ENCODE results near the gene ATG13.
"Not testable (repeated sequence)": the region's sequence is repeated elsewhere in the genome, so short reads cannot be mapped to it uniquely, and the experiment has no call there.

Gene ATG13

DNA sequence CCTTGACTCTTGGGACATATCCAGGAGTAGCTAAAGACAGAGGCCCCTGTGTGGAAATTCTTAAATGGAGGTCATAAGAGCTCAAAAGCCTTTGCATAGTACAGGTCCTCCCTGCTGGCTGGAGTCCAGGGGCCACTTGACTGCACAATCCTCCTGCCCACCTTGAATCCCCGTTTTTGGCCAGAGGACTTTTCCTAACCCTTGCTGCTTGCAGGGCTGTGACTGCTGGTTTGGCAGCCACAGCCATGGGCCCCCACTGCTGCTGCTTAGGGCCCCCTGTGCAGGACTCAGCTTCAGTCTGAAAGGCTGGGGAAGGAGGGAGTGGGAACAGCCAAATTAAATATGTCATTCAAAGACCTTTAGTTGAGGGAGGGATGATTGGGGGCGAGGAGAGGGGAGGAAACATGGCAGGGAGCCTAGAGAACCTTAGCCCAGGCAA lies 49.7 kb downstream of the ATG13 start:
- Histone ChIP-seq H2BK5ac (ENCODE audit: low read length) (no peak overlapping the region), H2BK15ac (ENCODE audit: low read length) (no peak overlapping the region), H2AK5ac (ENCODE audit: low read depth, low read length) (no peak overlapping the region), H3K27ac (replicated peaks; ENCODE audit: low read length) (no peak overlapping the region), H3K4ac (ENCODE audit: low read length) (no peak overlapping the region), H3K79me1 (ENCODE audit: low read depth, low read length) (no peaks in the 10 kb centered on the region), H2BK120ac (ENCODE audit: low read depth, low read length) (no peak overlapping the region), H3K9me3 (replicated peaks in 1 of 2; ENCODE audit: control insufficient read depth in 2 of 2, insufficient read depth in 1 of 2, low read depth in 1 of 2, low read length in 2 of 2) (peaks cover 0 to 3% of the 10 kb centered on the region in 2 donors), H3K14ac (ENCODE audit: low read length) (no peak overlapping the region), H3K36me3 (replicated peaks in 1 of 2; ENCODE audit: control insufficient read depth in 2 of 2, insufficient read depth in 2 of 2, low read length in 2 of 2) (peaks cover 41 to 96% of the 10 kb centered on the region in 2 donors), H2BK12ac (ENCODE audit: low read length) (no peak overlapping the region), H3K18ac (ENCODE audit: low read length) (no peak overlapping the region), H4K91ac (ENCODE audit: low read depth, low read length, poor library complexity) (no peak overlapping the region), H3K4me3 (ENCODE audit: low read length in 2 of 2) (no peak overlapping the region), H3K4me1 (ENCODE audit: control insufficient read depth in 2 of 2, insufficient read depth in 1 of 2, low read depth in 1 of 2, low read length in 2 of 2) (no peaks in the 10 kb centered on the region), H3K23ac (ENCODE audit: low read depth, low read length, poor library complexity) (no peak overlapping the region), H3K9ac (ENCODE audit: low read depth, low read length, poor library complexity) (no peak overlapping the region), H3K4me2 (ENCODE audit: insufficient read depth, low read length, poor library complexity, severe bottlenecking) (no peak overlapping the region), H2AFZ (ENCODE audit: low read length) (no peak overlapping the region), H3K27me3 (ENCODE audit: control insufficient read depth in 3 of 3, insufficient read depth in 3 of 3, low read depth in 1 of 3, low read length in 3 of 3) (no peaks in the 10 kb centered on the region), H4K8ac (ENCODE audit: low read depth, low read length) (no peak overlapping the region)
- DNase-seq (ENCODE audit: low spot score) = no peak
- WGBS, 2 donors (ENCODE audit: extremely low coverage in 2 of 2, insufficient read length in 2 of 2, insufficient replicate concordance in 1 of 2) = no CpG with 5 or more reads among the region's 2 CpGs

DNA sequence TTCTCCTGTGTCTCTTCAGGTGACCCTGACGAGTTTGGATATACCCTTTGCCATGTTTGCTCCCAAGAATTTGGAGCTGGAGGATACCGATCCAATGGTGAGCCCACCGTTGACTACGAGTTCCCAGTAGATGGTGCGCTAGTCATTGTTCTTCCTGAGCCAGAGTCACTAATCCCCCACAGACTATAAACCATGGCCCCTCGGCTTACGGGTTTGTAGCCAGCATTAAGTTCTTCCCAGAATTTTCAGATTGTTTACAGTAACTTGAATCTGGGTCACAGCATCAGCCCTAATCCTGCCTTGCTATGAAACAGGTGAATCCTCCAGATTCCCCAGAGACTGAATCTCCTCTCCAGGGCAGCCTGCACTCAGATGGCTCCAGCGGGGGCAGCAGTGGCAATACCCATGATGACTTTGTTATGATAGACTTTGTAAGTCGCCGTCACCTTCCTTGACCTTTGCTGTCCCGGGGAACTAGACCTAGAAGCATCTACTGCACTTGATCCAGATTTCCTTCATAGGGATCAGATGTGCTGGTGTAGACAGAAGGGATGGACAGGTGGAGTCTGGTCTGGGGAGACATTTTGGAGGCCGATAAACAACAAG lies 51.2 kb downstream of the ATG13 start:
- WGBS, 2 donors (ENCODE audit: extremely low coverage in 2 of 2, insufficient read length in 2 of 2, insufficient replicate concordance in 1 of 2) = no CpG with 5 or more reads among the region's 12 CpGs
- Histone ChIP-seq H2BK15ac (ENCODE audit: low read length) (no peak overlapping the region), H3K79me1 (ENCODE audit: low read depth, low read length) (no peaks in the 10 kb centered on the region), H2BK5ac (ENCODE audit: low read length) (no peak overlapping the region), H3K4me1 (ENCODE audit: control insufficient read depth in 2 of 2, insufficient read depth in 1 of 2, low read depth in 1 of 2, low read length in 2 of 2) (no peaks in the 10 kb centered on the region), H3K4me2 (ENCODE audit: insufficient read depth, low read length, poor library complexity, severe bottlenecking) (no peak overlapping the region), H3K4ac (ENCODE audit: low read length) (no peak overlapping the region), H2AFZ (ENCODE audit: low read length) (no peak overlapping the region), H3K23ac (ENCODE audit: low read depth, low read length, poor library complexity) (no peak overlapping the region), H2BK120ac (ENCODE audit: low read depth, low read length) (no peak overlapping the region), H3K36me3 (replicated peaks in 1 of 2; ENCODE audit: control insufficient read depth in 2 of 2, insufficient read depth in 2 of 2, low read length in 2 of 2) (peaks cover 46 to 98% of the 10 kb centered on the region in 2 donors), H2BK12ac (ENCODE audit: low read length) (no peak overlapping the region), H2AK5ac (ENCODE audit: low read depth, low read length) (no peak overlapping the region), H3K9me3 (replicated peaks in 1 of 2; ENCODE audit: control insufficient read depth in 2 of 2, insufficient read depth in 1 of 2, low read depth in 1 of 2, low read length in 2 of 2) (peaks cover 0 to 3% of the 10 kb centered on the region in 2 donors), H3K27me3 (ENCODE audit: control insufficient read depth in 3 of 3, insufficient read depth in 3 of 3, low read depth in 1 of 3, low read length in 3 of 3) (no peaks in the 10 kb centered on the region), H3K14ac (ENCODE audit: low read length) (no peak overlapping the region), H3K27ac (replicated peaks; ENCODE audit: low read length) (no peak overlapping the region), H3K4me3 (ENCODE audit: low read length in 2 of 2) (no peak overlapping the region), H3K9ac (ENCODE audit: low read depth, low read length, poor library complexity) (no peak overlapping the region), H3K18ac (ENCODE audit: low read length) (no peak overlapping the region), H4K8ac (ENCODE audit: low read depth, low read length) (no peak overlapping the region), H4K91ac (ENCODE audit: low read depth, low read length, poor library complexity) (no peak overlapping the region)
- no peak for DNase-seq (ENCODE audit: low spot score)

DNA sequence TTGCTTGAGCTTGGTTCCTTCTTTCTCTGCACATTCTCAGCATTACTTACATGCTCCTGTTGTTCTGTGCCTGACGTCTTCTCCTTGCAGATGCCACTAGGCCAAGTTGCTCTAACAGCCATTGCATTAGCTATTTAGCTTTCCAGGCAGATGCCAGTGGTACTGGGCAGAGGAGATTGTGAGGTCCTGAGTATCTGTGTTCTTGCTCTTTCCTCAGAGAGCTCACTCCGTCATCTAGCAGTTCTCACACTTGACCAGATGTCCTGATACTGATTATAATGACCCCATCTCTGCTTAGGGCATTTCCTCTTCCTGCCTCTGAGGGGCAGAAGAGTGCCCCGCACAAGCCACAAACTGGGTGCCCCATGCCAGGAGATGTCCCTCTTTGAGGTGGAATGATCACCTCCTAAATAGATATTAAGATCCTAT lies 52.4 kb downstream of the ATG13 start:
- no CpG with 5 or more reads among the region's 3 CpGs for WGBS, 2 donors (ENCODE audit: extremely low coverage in 2 of 2, insufficient read length in 2 of 2, insufficient replicate concordance in 1 of 2)
- no peak overlapping the region for H3K4ac ChIP-seq (ENCODE audit: low read length)
- no peak overlapping the region for H3K14ac ChIP-seq (ENCODE audit: low read length)

DNA sequence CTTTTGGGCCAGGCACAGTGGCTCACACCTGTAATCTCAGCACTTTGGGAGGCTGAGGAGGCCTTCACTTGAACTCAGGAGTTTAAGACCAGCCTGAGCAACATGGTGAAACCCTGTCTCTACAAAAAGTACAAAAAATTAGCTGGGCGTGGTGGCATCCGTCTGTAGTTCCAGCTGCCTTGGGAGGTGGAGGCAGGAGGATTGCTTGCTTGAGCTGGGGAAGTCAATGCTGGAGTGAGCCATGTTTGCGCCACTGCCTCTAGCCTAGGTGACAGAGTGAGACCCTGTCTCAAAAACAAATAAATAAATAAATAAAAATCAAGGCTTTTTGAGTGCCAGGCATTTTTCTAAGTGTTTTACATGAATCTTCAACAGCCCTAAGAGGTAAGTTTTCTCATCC lies 53.2 kb downstream of the ATG13 start:
- H2BK15ac ChIP-seq (ENCODE audit: low read length); H3K23ac ChIP-seq (ENCODE audit: low read depth, low read length, poor library complexity); H3K27ac ChIP-seq (replicated peaks; ENCODE audit: low read length); H3K4me1 ChIP-seq (ENCODE audit: control insufficient read depth in 2 of 2, insufficient read depth in 1 of 2, low read depth in 1 of 2, low read length in 2 of 2); H2BK12ac ChIP-seq (ENCODE audit: low read length); H3K18ac ChIP-seq (ENCODE audit: low read length); DNase-seq (ENCODE audit: low spot score); H3K4ac ChIP-seq (ENCODE audit: low read length); H3K4me2 ChIP-seq (ENCODE audit: insufficient read depth, low read length, poor library complexity, severe bottlenecking); H2BK120ac ChIP-seq (ENCODE audit: low read depth, low read length); H3K14ac ChIP-seq (ENCODE audit: low read length); H2AFZ ChIP-seq (ENCODE audit: low read length); H3K4me3 ChIP-seq (ENCODE audit: low read length in 2 of 2); H2AK5ac ChIP-seq (ENCODE audit: low read depth, low read length); H3K27me3 ChIP-seq (ENCODE audit: control insufficient read depth in 3 of 3, insufficient read depth in 3 of 3, low read depth in 1 of 3, low read length in 3 of 3); H3K9ac ChIP-seq (ENCODE audit: low read depth, low read length, poor library complexity); H3K9me3 ChIP-seq (replicated peaks in 1 of 2; ENCODE audit: control insufficient read depth in 2 of 2, insufficient read depth in 1 of 2, low read depth in 1 of 2, low read length in 2 of 2); H4K91ac ChIP-seq (ENCODE audit: low read depth, low read length, poor library complexity); H3K79me1 ChIP-seq (ENCODE audit: low read depth, low read length); H4K8ac ChIP-seq (ENCODE audit: low read depth, low read length); H2BK5ac ChIP-seq (ENCODE audit: low read length): not testable (repeated sequence)
- no CpG with 5 or more reads among the region's 3 CpGs for WGBS, 2 donors (ENCODE audit: extremely low coverage in 2 of 2, insufficient read length in 2 of 2, insufficient replicate concordance in 1 of 2)
- peaks cover 36 to 85% of the 10 kb centered on the region in 2 donors for H3K36me3 ChIP-seq (replicated peaks in 1 of 2; ENCODE audit: control insufficient read depth in 2 of 2, insufficient read depth in 2 of 2, low read length in 2 of 2)

More for the DNA sequence above, 52.4 kb downstream of the ATG13 start:
- no peak overlapping the region for H2BK12ac ChIP-seq (ENCODE audit: low read length)
- no peak overlapping the region for H3K27ac ChIP-seq (replicated peaks; ENCODE audit: low read length)
- no peaks in the 10 kb centered on the region for H3K79me1 ChIP-seq (ENCODE audit: low read depth, low read length)
- H3K4me1 ChIP-seq (ENCODE audit: control insufficient read depth in 2 of 2, insufficient read depth in 1 of 2, low read depth in 1 of 2, low read length in 2 of 2) = peaks cover under 1 to 3% of the 10 kb centered on the region in 2 donors
- H2AFZ ChIP-seq (ENCODE audit: low read length) = no peak overlapping the region
- no peak overlapping the region for H2BK15ac ChIP-seq (ENCODE audit: low read length)
- H2BK5ac ChIP-seq (ENCODE audit: low read length) = no peak overlapping the region
- H3K23ac ChIP-seq (ENCODE audit: low read depth, low read length, poor library complexity) = no peak overlapping the region
- DNase-seq (ENCODE audit: low spot score) = no peak
- no peak overlapping the region for H2BK120ac ChIP-seq (ENCODE audit: low read depth, low read length)
- H2AK5ac ChIP-seq (ENCODE audit: low read depth, low read length) = no peak overlapping the region
- peaks cover 0 to 3% of the 10 kb centered on the region in 2 donors for H3K9me3 ChIP-seq (replicated peaks in 1 of 2; ENCODE audit: control insufficient read depth in 2 of 2, insufficient read depth in 1 of 2, low read depth in 1 of 2, low read length in 2 of 2)
- no peaks in the 10 kb centered on the region for H3K27me3 ChIP-seq (ENCODE audit: control insufficient read depth in 3 of 3, insufficient read depth in 3 of 3, low read depth in 1 of 3, low read length in 3 of 3)
- no peak overlapping the region for H4K8ac ChIP-seq (ENCODE audit: low read depth, low read length)
- no peak overlapping the region for H4K91ac ChIP-seq (ENCODE audit: low read depth, low read length, poor library complexity)
- H3K18ac ChIP-seq (ENCODE audit: low read length) = no peak overlapping the region
- H3K4me2 ChIP-seq (ENCODE audit: insufficient read depth, low read length, poor library complexity, severe bottlenecking) = no peak overlapping the region
- H3K36me3 ChIP-seq (replicated peaks in 1 of 2; ENCODE audit: control insufficient read depth in 2 of 2, insufficient read depth in 2 of 2, low read length in 2 of 2) = peaks cover 42 to 93% of the 10 kb centered on the region in 2 donors
- no peak overlapping the region for H3K9ac ChIP-seq (ENCODE audit: low read depth, low read length, poor library complexity)
- no peak overlapping the region for H3K4me3 ChIP-seq (ENCODE audit: low read length in 2 of 2)
